ENCODE measurements around the gene FAXC. TPM values are rescaled to one million over a fixed set of nuclear protein-coding genes. Genes with fewer than 3 reads are reported as not detected.

The FAXC gene
- total RNA-seq, 1 donor from 2014 or later, result 6.6 TPM

DNA sequence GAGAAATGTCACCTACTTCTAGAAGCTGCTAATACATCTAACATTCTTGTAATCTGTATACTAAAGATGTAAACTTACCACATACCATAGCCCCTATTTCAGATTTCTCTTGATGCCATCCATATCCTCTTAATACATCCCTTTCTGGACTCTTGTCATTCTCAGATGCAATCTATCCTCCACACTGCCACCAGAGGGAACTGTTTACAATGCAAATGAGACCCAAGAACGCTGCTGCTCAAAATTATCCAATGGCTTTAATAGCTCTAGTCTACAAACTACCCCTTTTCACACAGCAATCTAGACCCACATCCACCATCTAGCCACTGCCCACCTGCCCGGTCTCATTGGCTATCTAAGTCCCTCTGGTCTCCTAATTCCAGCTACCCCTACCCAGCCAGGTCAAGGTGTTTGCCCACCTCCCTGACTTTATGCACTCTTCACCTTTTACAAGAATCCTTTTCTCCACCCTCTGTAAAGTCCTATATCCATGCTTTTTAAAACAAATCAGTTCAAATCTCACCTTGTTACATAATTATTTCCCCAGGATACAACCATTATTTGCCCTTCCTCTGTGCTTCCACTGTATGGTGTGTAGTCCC is 14.8 kb downstream of the FAXC start:
- H3K27ac ChIP-seq, result no peak overlapping the region
- H3K27me3 ChIP-seq, result no peaks in the 10 kb centered on the region
- TF ChIP-seq POLR2A (IDR thresholded peaks at IDR 0.05), result no peak
- no peak for TF ChIP-seq POLR2AphosphoS5 (IDR thresholded peaks at IDR 0.05; ENCODE audit: insufficient read depth in 1 of 2, low read depth in 1 of 2)
- TF ChIP-seq, protein P1, sequence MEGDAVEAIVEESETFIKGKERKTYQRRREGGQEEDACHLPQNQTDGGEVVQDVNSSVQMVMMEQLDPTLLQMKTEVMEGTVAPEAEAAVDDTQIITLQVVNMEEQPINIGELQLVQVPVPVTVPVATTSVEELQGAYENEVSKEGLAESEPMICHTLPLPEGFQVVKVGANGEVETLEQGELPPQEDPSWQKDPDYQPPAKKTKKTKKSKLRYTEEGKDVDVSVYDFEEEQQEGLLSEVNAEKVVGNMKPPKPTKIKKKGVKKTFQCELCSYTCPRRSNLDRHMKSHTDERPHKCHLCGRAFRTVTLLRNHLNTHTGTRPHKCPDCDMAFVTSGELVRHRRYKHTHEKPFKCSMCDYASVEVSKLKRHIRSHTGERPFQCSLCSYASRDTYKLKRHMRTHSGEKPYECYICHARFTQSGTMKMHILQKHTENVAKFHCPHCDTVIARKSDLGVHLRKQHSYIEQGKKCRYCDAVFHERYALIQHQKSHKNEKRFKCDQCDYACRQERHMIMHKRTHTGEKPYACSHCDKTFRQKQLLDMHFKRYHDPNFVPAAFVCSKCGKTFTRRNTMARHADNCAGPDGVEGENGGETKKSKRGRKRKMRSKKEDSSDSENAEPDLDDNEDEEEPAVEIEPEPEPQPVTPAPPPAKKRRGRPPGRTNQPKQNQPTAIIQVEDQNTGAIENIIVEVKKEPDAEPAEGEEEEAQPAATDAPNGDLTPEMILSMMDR (IDR thresholded peaks at IDR 0.05), result peak in 1 of 3 experiments; percentile 12
- intact Hi-C loops (cut with DNase I), result no loop called here
- no peaks in the 10 kb centered on the region for H3K9me3 ChIP-seq
- no peak overlapping the region for H3K4me3 ChIP-seq
- no peak for DNase-seq (ENCODE audit: extremely low spot score in 2 of 2)
- no peaks in the 10 kb centered on the region for H3K4me1 ChIP-seq
- no peaks in the 10 kb centered on the region for H3K36me3 ChIP-seq

DNA sequence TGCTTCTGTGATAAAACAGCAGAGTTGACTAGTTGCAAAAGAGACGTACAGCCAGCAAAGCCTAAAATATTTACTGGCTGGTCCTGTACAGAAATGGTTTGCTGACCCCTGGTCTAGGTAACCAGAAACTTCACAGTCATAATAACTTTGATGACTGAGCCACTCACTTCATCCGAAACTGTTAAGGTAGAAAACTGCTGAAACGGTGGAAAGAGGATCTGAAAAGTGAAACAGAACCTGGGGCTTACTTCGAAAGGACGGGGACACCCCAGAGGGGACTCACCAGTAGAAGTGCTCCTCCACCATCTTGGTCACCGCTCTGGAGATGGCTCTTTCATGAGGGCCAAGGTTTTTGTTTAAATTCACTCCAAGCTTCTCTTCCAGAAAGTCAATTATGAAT is 16.4 kb downstream of the FAXC start:
- H3K4me1 ChIP-seq, result no peaks in the 10 kb centered on the region
- TF ChIP-seq, protein P1 (IDR thresholded peaks at IDR 0.05), result no peak
- TF ChIP-seq POLR2A (IDR thresholded peaks at IDR 0.05) (no peak), POLR2AphosphoS5 (IDR thresholded peaks at IDR 0.05; ENCODE audit: insufficient read depth in 1 of 2, low read depth in 1 of 2) (no peak)
- H3K9me3 ChIP-seq, result no peaks in the 10 kb centered on the region
- no peak overlapping the region for H3K4me3 ChIP-seq
- intact Hi-C loops (cut with DNase I), result no loop called here
- no peaks in the 10 kb centered on the region for H3K36me3 ChIP-seq
- no peak overlapping the region for H3K27ac ChIP-seq
- H3K27me3 ChIP-seq, result no peaks in the 10 kb centered on the region
- no peak for DNase-seq (ENCODE audit: extremely low spot score in 2 of 2)

DNA sequence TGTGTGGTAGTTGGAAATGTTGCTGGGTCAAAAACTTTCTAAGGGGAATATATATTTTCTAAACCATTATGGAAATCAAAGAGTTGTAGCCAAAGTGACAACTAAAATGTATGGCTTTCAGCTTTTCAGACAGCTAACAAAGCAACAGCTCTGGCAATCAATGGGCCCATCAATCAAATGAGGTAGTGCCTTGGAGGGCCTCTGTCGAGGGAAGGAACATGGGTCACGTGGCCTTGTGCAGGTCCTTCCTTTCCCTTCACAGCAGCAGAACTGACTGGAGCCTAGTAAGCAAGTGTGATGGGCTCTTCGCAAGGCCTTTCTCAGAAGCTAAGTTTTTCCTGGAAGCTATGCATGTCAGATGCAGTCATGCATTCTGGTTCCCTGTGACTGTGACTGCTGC is 17.9 kb downstream of the FAXC start:
- DNase-seq (ENCODE audit: extremely low spot score in 2 of 2), result no peak
- intact Hi-C loops (cut with DNase I), result no loop called here
- TF ChIP-seq, protein P1 (IDR thresholded peaks at IDR 0.05), result no peak
- TF ChIP-seq POLR2AphosphoS5 (IDR thresholded peaks at IDR 0.05; ENCODE audit: insufficient read depth in 1 of 2, low read depth in 1 of 2), result no peak
- no peak for TF ChIP-seq POLR2A (IDR thresholded peaks at IDR 0.05)
- no peaks in the 10 kb centered on the region for H3K36me3 ChIP-seq
- no peaks in the 10 kb centered on the region for H3K9me3 ChIP-seq
- no peaks in the 10 kb centered on the region for H3K4me1 ChIP-seq
- no peak overlapping the region for H3K27ac ChIP-seq
- H3K4me3 ChIP-seq, result no peak overlapping the region
- H3K27me3 ChIP-seq, result no peaks in the 10 kb centered on the region

DNA sequence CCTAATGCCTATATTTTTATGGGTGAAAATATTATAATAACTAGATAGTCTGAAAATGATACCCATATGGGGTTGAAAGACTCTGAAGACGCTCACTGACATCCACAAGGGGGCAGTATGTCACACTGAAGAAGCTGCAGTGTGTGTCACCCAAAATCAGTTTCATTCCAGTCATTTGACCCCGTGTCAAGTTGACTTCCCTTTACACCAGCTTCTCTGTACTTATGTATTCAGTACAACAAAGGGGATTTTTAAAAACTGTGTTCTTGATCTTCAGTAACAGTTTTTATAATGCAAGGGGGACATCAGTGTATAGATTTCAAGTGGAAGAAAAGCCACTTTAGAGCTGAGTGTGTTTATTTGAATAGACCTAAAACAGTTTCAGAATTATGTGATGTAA is 19.3 kb downstream of the FAXC start:
- Histone ChIP-seq H3K4me1 (no peaks in the 10 kb centered on the region), H3K27ac (no peak overlapping the region), H3K9me3 (no peaks in the 10 kb centered on the region), H3K36me3 (no peaks in the 10 kb centered on the region), H3K4me3 (no peak overlapping the region), H3K27me3 (no peaks in the 10 kb centered on the region)
- no peak for DNase-seq (ENCODE audit: extremely low spot score in 2 of 2)
- no peak for TF ChIP-seq POLR2A (IDR thresholded peaks at IDR 0.05)
- TF ChIP-seq, protein P1 (IDR thresholded peaks at IDR 0.05), result peak in 2 of 3 experiments; percentile 34 to 50
- TF ChIP-seq POLR2AphosphoS5 (IDR thresholded peaks at IDR 0.05; ENCODE audit: insufficient read depth in 1 of 2, low read depth in 1 of 2), result no peak
- intact Hi-C loops (cut with DNase I), result no loop called here

DNA sequence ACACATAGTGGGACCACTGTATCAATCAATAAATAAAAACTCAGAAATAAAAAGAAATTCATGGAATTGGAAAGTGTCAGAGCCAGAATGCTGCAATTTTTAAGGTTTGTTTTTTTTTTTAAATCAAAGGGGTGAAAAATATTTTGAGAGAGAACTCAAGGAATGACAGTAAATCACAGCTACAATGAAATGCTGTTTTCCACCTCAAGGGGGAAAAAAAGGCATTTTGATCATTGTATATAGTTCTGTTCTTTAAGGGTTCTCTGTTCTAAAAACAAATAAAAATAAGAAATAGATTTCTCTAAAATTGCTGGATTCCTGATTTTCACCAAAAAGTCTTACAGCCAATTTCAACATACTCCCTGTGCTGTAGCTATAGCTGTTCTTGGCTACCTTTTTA is 24.5 kb downstream of the FAXC start:
- Histone ChIP-seq H3K27ac (no peak overlapping the region), H3K9me3 (no peaks in the 10 kb centered on the region), H3K4me1 (no peaks in the 10 kb centered on the region), H3K36me3 (no peaks in the 10 kb centered on the region), H3K27me3 (no peaks in the 10 kb centered on the region), H3K4me3 (no peak overlapping the region)
- DNase-seq (ENCODE audit: extremely low spot score in 2 of 2), result no peak
- TF ChIP-seq, protein P1 (IDR thresholded peaks at IDR 0.05), result no peak
- TF ChIP-seq POLR2A (IDR thresholded peaks at IDR 0.05), result no peak
- TF ChIP-seq POLR2AphosphoS5 (IDR thresholded peaks at IDR 0.05; ENCODE audit: insufficient read depth in 1 of 2, low read depth in 1 of 2), result no peak
- intact Hi-C loops (cut with DNase I), result no loop called here
